Endothelial cell of umbilical vein (primary cell): ENCODE results near the gene PLAAT2. TPM values are rescaled to one million over a fixed set of nuclear protein-coding genes. Genes with fewer than 3 reads are reported as not detected.

Experiments
- BruUV-seq: library from RNA; stranded (reverse); fragments of 400-500 nt; replicated peaks from 2 replicates; lab custom pipeline; 2021; lab: Mats Ljungman, UMichigan
- CTCF ChIA-PET: fragments of 300-600, 350-600 bp; sonication (Branson Sonifier 250); formaldehyde crosslinking; loops from one replicate; lab custom pipeline; 2021; ENCODE audit warnings: antibody characterized with exemption, inconsistent platforms; lab: Charles Lee
- POLR2A ChIA-PET: fragments of 300-600, 350-600 bp; sonication (Branson Sonifier 250); formaldehyde crosslinking; loops from one replicate; lab custom pipeline; 2021; ENCODE audit warnings: antibody characterized with exemption, inconsistent platforms; lab: Charles Lee
- DNase-seq: peaks from one replicate; pipeline ENCODE4 v3.0.0-alpha.2; 2011; ENCODE audit warnings: low read depth, low spot score
- FAIRE-seq: peaks from 2 replicates; lab custom pipeline; 2011; peaks lifted over from hg19 to GRCh38; lab: Jason Lieb, UNC
- H2AFZ ChIP-seq: 2 replicates; pipeline ENCODE4 v1.6.0; 2012; ENCODE audit warnings: low read depth, low read length, control low read depth, inconsistent platforms
- H3K27ac ChIP-seq: 2 replicates; pipeline ENCODE4 v1.5.1; 2011; ENCODE audit warnings: low read depth, mild to moderate bottlenecking, control low read depth, low read length, moderate library complexity; ENCODE audit not compliant: insufficient read depth
- H3K27me3 ChIP-seq, 2 experiments: 2 replicates each; pipeline versions ENCODE4 v1.6.0 to v1.6.1; 2011; ENCODE audit warnings: low read length in 2 of 2, mixed read lengths in 1 of 2; ENCODE audit not compliant: control insufficient read depth in 2 of 2, insufficient read depth in 2 of 2
- H3K36me3 ChIP-seq, 2 experiments: 2 replicates in 1 of 2; 3 replicates in 1 of 2; pipeline ENCODE4 v1.5.1; 2011; ENCODE audit warnings: low read length in 2 of 2, mild to moderate bottlenecking in 1 of 2, moderate library complexity in 1 of 2; ENCODE audit not compliant: control insufficient read depth in 2 of 2, insufficient read depth in 2 of 2; ENCODE audit errors: extremely low read depth in 1 of 2
- H3K4me1 ChIP-seq: 3 replicates; pipeline ENCODE4 v1.5.1; 2011; ENCODE audit warnings: mild to moderate bottlenecking, low read length; ENCODE audit not compliant: control insufficient read depth, insufficient read depth; ENCODE audit errors: extremely low read depth
- H3K4me2 ChIP-seq: 2 replicates; pipeline ENCODE4 v1.6.1; 2011; ENCODE audit warnings: low read length, control low read depth, mixed read lengths; ENCODE audit not compliant: insufficient read depth
- H3K4me3 ChIP-seq, 3 experiments: fragments of 200-600 bp in 1 of 3; sonication (generic), shearing (Covaris generic) in 1 of 3; replicated peaks in 1 of 3; 2 replicates each; pipeline ENCODE4 v1.5.1; 2011 to 2016; ENCODE audit warnings: control low read depth in 3 of 3, low read length in 3 of 3, mild to moderate bottlenecking in 2 of 3, inconsistent platforms in 1 of 3, low read depth in 1 of 3, moderate library complexity in 1 of 3; ENCODE audit not compliant: insufficient read depth in 1 of 3
- H3K79me2 ChIP-seq: 2 replicates; pipeline ENCODE4 v1.6.0; 2012; ENCODE audit warnings: low read length, inconsistent platforms; ENCODE audit not compliant: control insufficient read depth, insufficient read depth
- H3K9ac ChIP-seq: replicated peaks from 2 replicates; pipeline ENCODE3; 2011; ENCODE audit warnings: low read length, control low read depth; ENCODE audit not compliant: insufficient read depth; ENCODE audit errors: extremely low read depth
- H3K9me1 ChIP-seq: replicated peaks from 3 replicates; pipeline ENCODE4 v1.6.0; 2011; ENCODE audit warnings: mild to moderate bottlenecking, low read length; ENCODE audit not compliant: control insufficient read depth, insufficient read depth; ENCODE audit errors: extremely low read depth
- H3K9me3 ChIP-seq: replicated peaks from 2 replicates; pipeline ENCODE4 v1.5.1; 2012; ENCODE audit warnings: low read length, inconsistent platforms; ENCODE audit not compliant: control insufficient read depth, insufficient read depth
- H4K20me1 ChIP-seq: replicated peaks from 2 replicates; pipeline ENCODE3; 2011; ENCODE audit warnings: mild to moderate bottlenecking, low read length; ENCODE audit not compliant: control insufficient read depth, insufficient read depth; ENCODE audit errors: extremely low read depth
- EZH2 ChIP-seq: IDR thresholded peaks from 2 replicates; pipeline ENCODE4 v1.6.1; 2012; ENCODE audit warnings: borderline replicate concordance, low read depth, mild to moderate bottlenecking, moderate library complexity, low read length, inconsistent platforms; ENCODE audit not compliant: severe bottlenecking
- FOS ChIP-seq: IDR thresholded peaks from 2 replicates; pipeline ENCODE4 v1.6.1; 2011; ENCODE audit warnings: mild to moderate bottlenecking, low read length, moderate library complexity, borderline replicate concordance; ENCODE audit not compliant: insufficient read depth
- GATA2 ChIP-seq: IDR thresholded peaks from 2 replicates; pipeline ENCODE4 v1.7.0; 2011; ENCODE audit warnings: low read depth, mild to moderate bottlenecking, moderate library complexity, mixed read lengths, low read length; ENCODE audit not compliant: insufficient read length, insufficient read depth
- JUN ChIP-seq: IDR thresholded peaks from 2 replicates; pipeline ENCODE4 v1.6.1; 2011; ENCODE audit warnings: borderline replicate concordance, low read depth; ENCODE audit not compliant: insufficient read length, insufficient read depth
- MYC ChIP-seq: IDR thresholded peaks from one replicate; pipeline ENCODE4 v1.6.1; 2011; ENCODE audit warnings: mild to moderate bottlenecking, low read depth, low read length
- POLR2A ChIP-seq: IDR thresholded peaks from 2 replicates; pipeline ENCODE4 v1.6.1; 2012; ENCODE audit warnings: low read depth, mild to moderate bottlenecking, control low read depth, low read length
- POLR2AphosphoS5 ChIP-seq: IDR thresholded peaks from 2 replicates; pipeline ENCODE4 v1.6.1; 2012; ENCODE audit warnings: low read depth, mild to moderate bottlenecking, control low read depth, low read length, moderate library complexity; ENCODE audit not compliant: insufficient read depth
- dilution Hi-C: fragments of 300-500 bp; cut with MboI; formaldehyde crosslinking; loops from one replicate; pipeline ENCODE4 v1.15.0; 2019; ENCODE audit warnings: low sequenced_read_pairs; ENCODE audit not compliant: extremely low pct_ligation_motif_present
- intact Hi-C: fragments of 100-400 bp; cut with micrococcal nuclease; formaldehyde crosslinking; loops from one replicate; pipeline ENCODE4 v1.10.0; 2022
- polyA plus RNA-seq, 4 experiments: library from polyadenylated mRNA; depleted of rRNA in 3 of 4; stranded (reverse) in 3 of 4; unstranded in 1 of 4; fragments of >200 nt; gene quantifications; 2 replicates each; pipeline versions ENCODE4 v1.2.1 to v1.2.3, GENCODE V29; 2011 to 2012; ENCODE audit warnings: missing spikeins in 1 of 4
- total RNA-seq: library from RNA; stranded (reverse); gene quantifications from 2 replicates; pipeline ENCODE4 v1.2.3, GENCODE V29; 2021
- TF ChIP-seq, protein P1 (sequence below), 2 donors: IDR thresholded peaks; 1 replicate in 1 of 2; 2 replicates in 1 of 2; pipeline ENCODE4 v1.5.1; 2011; ENCODE audit warnings: low read length in 2 of 2, mild to moderate bottlenecking in 2 of 2, moderate library complexity in 2 of 2, control low read depth in 1 of 2, inconsistent platforms in 1 of 2, low read depth in 1 of 2; ENCODE audit not compliant: insufficient read depth in 1 of 2; ENCODE audit errors: extremely low read depth in 1 of 2
- TF ChIP-seq, protein P2 (sequence below): IDR thresholded peaks from 2 replicates; pipeline ENCODE4 v1.6.1; 2011; ENCODE audit not compliant: insufficient read depth, insufficient read length

The PLAAT2 gene
- total and polyA plus RNA-seq, 2 donors (not counting 3 experiments of a cell fraction or from before 2014, with no cell fraction given): 0.40 TPM; not detected in 1

DNA sequence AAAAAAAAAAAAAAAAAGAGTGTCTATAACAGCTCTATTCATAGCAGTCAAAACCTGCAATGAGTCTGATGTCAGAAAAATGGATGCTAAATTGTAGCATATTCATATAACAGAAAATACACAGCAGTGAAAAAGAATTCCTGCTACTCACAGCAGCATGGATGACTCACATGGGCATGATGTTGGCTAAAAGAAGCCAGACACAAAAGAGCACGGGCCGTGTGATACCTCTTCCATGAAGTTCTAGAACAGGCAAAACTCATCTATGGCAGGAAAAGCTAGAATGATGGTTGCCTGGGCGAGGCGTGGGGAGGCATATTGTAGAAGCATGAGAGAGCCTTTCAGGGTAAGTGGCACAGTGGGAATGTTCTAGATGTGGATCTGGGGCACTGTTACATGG lies 32.1 kb upstream of the PLAAT2 start:
- ChIA-PET POLR2A (no interaction called here), CTCF (no interaction called here)
- DNase-seq: no peak
- no TSS peak for BruUV-seq
- no peaks in the 10 kb centered on the region for H3K36me3 ChIP-seq
- TF ChIP-seq EZH2: no peak
- no peak for TF ChIP-seq FOS
- TF ChIP-seq MYC: no peak
- TF ChIP-seq POLR2AphosphoS5: no peak
- no peak for TF ChIP-seq GATA2
- TF ChIP-seq JUN: no peak
- TF ChIP-seq, protein P1, sequence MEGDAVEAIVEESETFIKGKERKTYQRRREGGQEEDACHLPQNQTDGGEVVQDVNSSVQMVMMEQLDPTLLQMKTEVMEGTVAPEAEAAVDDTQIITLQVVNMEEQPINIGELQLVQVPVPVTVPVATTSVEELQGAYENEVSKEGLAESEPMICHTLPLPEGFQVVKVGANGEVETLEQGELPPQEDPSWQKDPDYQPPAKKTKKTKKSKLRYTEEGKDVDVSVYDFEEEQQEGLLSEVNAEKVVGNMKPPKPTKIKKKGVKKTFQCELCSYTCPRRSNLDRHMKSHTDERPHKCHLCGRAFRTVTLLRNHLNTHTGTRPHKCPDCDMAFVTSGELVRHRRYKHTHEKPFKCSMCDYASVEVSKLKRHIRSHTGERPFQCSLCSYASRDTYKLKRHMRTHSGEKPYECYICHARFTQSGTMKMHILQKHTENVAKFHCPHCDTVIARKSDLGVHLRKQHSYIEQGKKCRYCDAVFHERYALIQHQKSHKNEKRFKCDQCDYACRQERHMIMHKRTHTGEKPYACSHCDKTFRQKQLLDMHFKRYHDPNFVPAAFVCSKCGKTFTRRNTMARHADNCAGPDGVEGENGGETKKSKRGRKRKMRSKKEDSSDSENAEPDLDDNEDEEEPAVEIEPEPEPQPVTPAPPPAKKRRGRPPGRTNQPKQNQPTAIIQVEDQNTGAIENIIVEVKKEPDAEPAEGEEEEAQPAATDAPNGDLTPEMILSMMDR (IDR thresholded peaks at IDR 0.05; ENCODE audit: extremely low read depth in 1 of 2, insufficient read depth in 1 of 2, low read depth in 1 of 2, low read length in 2 of 2): no peak
- no peak for TF ChIP-seq POLR2A
- TF ChIP-seq, protein P2, sequence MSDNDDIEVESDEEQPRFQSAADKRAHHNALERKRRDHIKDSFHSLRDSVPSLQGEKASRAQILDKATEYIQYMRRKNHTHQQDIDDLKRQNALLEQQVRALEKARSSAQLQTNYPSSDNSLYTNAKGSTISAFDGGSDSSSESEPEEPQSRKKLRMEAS: no peak
- intact Hi-C loops: no loop called here
- H3K9me3 ChIP-seq: no peaks in the 10 kb centered on the region
- no peaks in the 10 kb centered on the region for H3K79me2 ChIP-seq
- no peak overlapping the region for H3K4me2 ChIP-seq
- H3K4me1 ChIP-seq: no peaks in the 10 kb centered on the region
- no peaks in the 10 kb centered on the region for H3K27me3 ChIP-seq
- no peak overlapping the region for H2AFZ ChIP-seq
- H3K9ac ChIP-seq: no peak overlapping the region
- no peaks in the 10 kb centered on the region for H3K9me1 ChIP-seq
- no peak overlapping the region for H3K4me3 ChIP-seq
- H4K20me1 ChIP-seq: no peaks in the 10 kb centered on the region
- no peak overlapping the region for H3K27ac ChIP-seq
- dilution Hi-C loops: no loop called here
- FAIRE-seq: no peak
